HEK293 (cell line): ENCODE results near the gene TTLL13.

Experiments used
- SP7 ChIP-seq: fragments of 450-650 bp; formaldehyde crosslinking; IDR thresholded peaks from 2 replicates; pipeline ENCODE4 v1.5.1; 2016; ENCODE audit warnings: missing biosample characterization, missing genetic modification characterization
- ZBTB1 ChIP-seq: fragments of 450-650 bp; formaldehyde crosslinking; IDR thresholded peaks from 2 replicates; pipeline ENCODE4 v1.5.1; 2016; ENCODE audit warnings: missing biosample characterization, missing genetic modification characterization
- ZNF146 ChIP-seq: fragments of 450-650 bp; formaldehyde crosslinking; IDR thresholded peaks from 2 replicates; pipeline ENCODE4 v1.5.1; 2016; ENCODE audit warnings: missing biosample characterization, missing genetic modification characterization
- ZNF19 ChIP-seq: fragments of 450-650 bp; formaldehyde crosslinking; IDR thresholded peaks from 2 replicates; pipeline ENCODE4; 2016; ENCODE audit warnings: missing biosample characterization, missing genetic modification characterization, low read depth
- ZNF214 ChIP-seq: fragments of 450-650 bp; formaldehyde crosslinking; IDR thresholded peaks from 2 replicates; pipeline ENCODE4 v1.5.1; 2017; ENCODE audit warnings: missing biosample characterization, mild to moderate bottlenecking, missing genetic modification characterization, borderline replicate concordance
- ZNF341 ChIP-seq: fragments of 450-650 bp; formaldehyde crosslinking; IDR thresholded peaks from 2 replicates; pipeline ENCODE4; 2016; ENCODE audit warnings: low read depth, missing biosample characterization, missing genetic modification characterization
- ZNF350 ChIP-seq: fragments of 450-650 bp; formaldehyde crosslinking; IDR thresholded peaks from 2 replicates; pipeline ENCODE4 v1.5.0; 2017; ENCODE audit warnings: missing biosample characterization, mild to moderate bottlenecking, missing genetic modification characterization
- ZNF501 ChIP-seq: fragments of 450-650 bp; formaldehyde crosslinking; IDR thresholded peaks from 2 replicates; pipeline ENCODE4 v1.5.1; 2016; ENCODE audit warnings: missing biosample characterization, missing genetic modification characterization
- ZNF530 ChIP-seq: fragments of 450-650 bp; formaldehyde crosslinking; IDR thresholded peaks from 2 replicates; pipeline ENCODE4 v1.5.1; 2016; ENCODE audit warnings: low read depth, missing biosample characterization, missing genetic modification characterization
- ZNF544 ChIP-seq: fragments of 450-650 bp; formaldehyde crosslinking; IDR thresholded peaks from 2 replicates; pipeline ENCODE4 v1.5.0; 2017; ENCODE audit warnings: missing biosample characterization, missing genetic modification characterization
- ZNF830 ChIP-seq: fragments of 450-650 bp; IDR thresholded peaks from 2 replicates; pipeline ENCODE4 v1.5.0; 2018; ENCODE audit warnings: missing biosample characterization, missing genetic modification characterization, low read depth, mild to moderate bottlenecking, moderate library complexity
- TF ChIP-seq, protein P1 (sequence below): fragments of 450-650 bp; formaldehyde crosslinking; IDR thresholded peaks from 2 replicates; pipeline ENCODE4 v1.5.1; 2016; ENCODE audit warnings: missing biosample characterization, missing genetic modification characterization
- TF ChIP-seq, protein P2 (sequence below): fragments of 450-650 bp; formaldehyde crosslinking; IDR thresholded peaks from 2 replicates; pipeline ENCODE4 v1.5.1; 2016; ENCODE audit warnings: missing biosample characterization, missing genetic modification characterization
- TF ChIP-seq, protein P3 (sequence below): fragments of 450-650 bp; formaldehyde crosslinking; IDR thresholded peaks from 2 replicates; pipeline ENCODE4 v1.5.1; 2016; ENCODE audit warnings: missing biosample characterization, missing genetic modification characterization

DNA sequence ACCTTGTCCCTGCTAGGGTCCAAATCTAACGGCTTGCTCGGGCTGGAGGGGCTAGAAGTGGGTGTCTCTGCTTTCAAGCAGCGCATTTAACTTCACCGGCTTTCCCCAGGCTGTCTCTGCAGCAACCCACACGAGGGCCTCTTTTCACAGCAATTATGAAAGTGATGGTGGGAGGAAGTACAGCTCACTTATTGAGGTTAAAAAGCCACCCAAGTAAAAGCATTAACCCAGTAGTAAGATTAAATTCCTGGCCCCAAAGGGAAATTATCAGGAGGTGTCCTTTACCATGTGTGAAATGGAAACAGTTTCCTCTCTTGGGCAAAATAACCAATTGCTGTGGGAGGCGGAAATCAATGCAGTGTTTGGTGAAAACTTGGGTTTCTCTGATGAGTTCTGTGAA, 57.2 kb downstream of the TTLL13 start:
- TF ChIP-seq ZNF341 (tag by site-specific recombination): no peak
- no peak for TF ChIP-seq ZBTB1 (tag by site-specific recombination)
- TF ChIP-seq, protein P1, sequence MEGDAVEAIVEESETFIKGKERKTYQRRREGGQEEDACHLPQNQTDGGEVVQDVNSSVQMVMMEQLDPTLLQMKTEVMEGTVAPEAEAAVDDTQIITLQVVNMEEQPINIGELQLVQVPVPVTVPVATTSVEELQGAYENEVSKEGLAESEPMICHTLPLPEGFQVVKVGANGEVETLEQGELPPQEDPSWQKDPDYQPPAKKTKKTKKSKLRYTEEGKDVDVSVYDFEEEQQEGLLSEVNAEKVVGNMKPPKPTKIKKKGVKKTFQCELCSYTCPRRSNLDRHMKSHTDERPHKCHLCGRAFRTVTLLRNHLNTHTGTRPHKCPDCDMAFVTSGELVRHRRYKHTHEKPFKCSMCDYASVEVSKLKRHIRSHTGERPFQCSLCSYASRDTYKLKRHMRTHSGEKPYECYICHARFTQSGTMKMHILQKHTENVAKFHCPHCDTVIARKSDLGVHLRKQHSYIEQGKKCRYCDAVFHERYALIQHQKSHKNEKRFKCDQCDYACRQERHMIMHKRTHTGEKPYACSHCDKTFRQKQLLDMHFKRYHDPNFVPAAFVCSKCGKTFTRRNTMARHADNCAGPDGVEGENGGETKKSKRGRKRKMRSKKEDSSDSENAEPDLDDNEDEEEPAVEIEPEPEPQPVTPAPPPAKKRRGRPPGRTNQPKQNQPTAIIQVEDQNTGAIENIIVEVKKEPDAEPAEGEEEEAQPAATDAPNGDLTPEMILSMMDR (tag by site-specific recombination): no peak
- no peak for TF ChIP-seq ZNF350 (tag by site-specific recombination)
- TF ChIP-seq, protein P2, sequence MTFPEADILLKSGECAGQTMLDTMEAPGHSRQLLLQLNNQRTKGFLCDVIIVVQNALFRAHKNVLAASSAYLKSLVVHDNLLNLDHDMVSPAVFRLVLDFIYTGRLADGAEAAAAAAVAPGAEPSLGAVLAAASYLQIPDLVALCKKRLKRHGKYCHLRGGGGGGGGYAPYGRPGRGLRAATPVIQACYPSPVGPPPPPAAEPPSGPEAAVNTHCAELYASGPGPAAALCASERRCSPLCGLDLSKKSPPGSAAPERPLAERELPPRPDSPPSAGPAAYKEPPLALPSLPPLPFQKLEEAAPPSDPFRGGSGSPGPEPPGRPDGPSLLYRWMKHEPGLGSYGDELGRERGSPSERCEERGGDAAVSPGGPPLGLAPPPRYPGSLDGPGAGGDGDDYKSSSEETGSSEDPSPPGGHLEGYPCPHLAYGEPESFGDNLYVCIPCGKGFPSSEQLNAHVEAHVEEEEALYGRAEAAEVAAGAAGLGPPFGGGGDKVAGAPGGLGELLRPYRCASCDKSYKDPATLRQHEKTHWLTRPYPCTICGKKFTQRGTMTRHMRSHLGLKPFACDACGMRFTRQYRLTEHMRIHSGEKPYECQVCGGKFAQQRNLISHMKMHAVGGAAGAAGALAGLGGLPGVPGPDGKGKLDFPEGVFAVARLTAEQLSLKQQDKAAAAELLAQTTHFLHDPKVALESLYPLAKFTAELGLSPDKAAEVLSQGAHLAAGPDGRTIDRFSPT: no peak
- TF ChIP-seq ZNF146 (tag by site-specific recombination): no peak
- no peak for TF ChIP-seq ZNF19 (tag by site-specific recombination)
- TF ChIP-seq ZNF501: no peak
- TF ChIP-seq ZNF530 (tag by site-specific recombination): no peak
- TF ChIP-seq, protein P3, sequence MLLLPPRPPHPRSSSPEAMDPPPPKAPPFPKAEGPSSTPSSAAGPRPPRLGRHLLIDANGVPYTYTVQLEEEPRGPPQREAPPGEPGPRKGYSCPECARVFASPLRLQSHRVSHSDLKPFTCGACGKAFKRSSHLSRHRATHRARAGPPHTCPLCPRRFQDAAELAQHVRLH (tag by site-specific recombination): no peak
- TF ChIP-seq ZNF830 (tag by site-specific recombination): no peak
- TF ChIP-seq ZNF214 (tag by site-specific recombination): no peak
- TF ChIP-seq ZNF544 (tag by site-specific recombination): no peak
- no peak for TF ChIP-seq SP7 (tag by site-specific recombination)
